Left lung (tissue), 10 donors: ENCODE results near the gene AMBRA1. TPM values are rescaled to one million over a fixed set of nuclear protein-coding genes. Genes with fewer than 3 reads are reported as not detected.

Source experiments
- ATAC-seq: fragments of 200-7000 bp; cut with Tn5 transposase; one replicate; pipeline ENCODE4 v1.9.1; 2020; ENCODE audit warnings: moderate library complexity
- DNase-seq, 4 donors: peaks; one replicate each; pipeline ENCODE4 v3.0.0-alpha.2; 2013 to 2020
- H3K27ac ChIP-seq, 2 donors: fragments of 200-600 bp; sonication (generic) in 1 of 2; one replicate each; pipeline versions ENCODE4 v1.5.0 to v1.8.0; 2020 to 2021
- H3K27me3 ChIP-seq, 2 donors: fragments of 200-600 bp; sonication (generic) in 1 of 2; one replicate each; pipeline versions ENCODE4 v1.5.0 to v1.8.0; 2020 to 2021
- H3K36me3 ChIP-seq, 2 donors: fragments of 200-600 bp; sonication (generic) in 1 of 2; one replicate each; pipeline versions ENCODE4 v1.5.0 to v1.8.0; 2020 to 2021
- H3K4me1 ChIP-seq, 2 donors: fragments of 200-600 bp; one replicate each; pipeline ENCODE4 v1.8.0; 2021
- H3K4me3 ChIP-seq, 2 donors: fragments of 200-600 bp; sonication (generic) in 1 of 2; one replicate each; pipeline versions ENCODE4 v1.5.0 to v1.8.0; 2020 to 2021; ENCODE audit warnings: mild to moderate bottlenecking in 1 of 2
- H3K9me3 ChIP-seq, 2 donors: fragments of 200-600 bp; sonication (generic) in 1 of 2; one replicate each; pipeline versions ENCODE4 v1.5.0 to v1.8.0; 2020 to 2021
- intact Hi-C, 2 donors: fragments of 100-400 bp; cut with DNase I; formaldehyde crosslinking; loops; one replicate each; pipeline versions ENCODE4 v1.11.2 to v1.14.2; 2022
- polyA plus RNA-seq, 6 donors: library from polyadenylated mRNA; unstranded; fragments of 120-200 nt; gene quantifications; one replicate each; pipeline ENCODE4 v1.2.1, GENCODE V29; 2013; ENCODE audit not compliant: insufficient read length in 6 of 6
- total RNA-seq, 2 donors: library from RNA; stranded (reverse); fragmentation: NEBNext Ultra II Directional; extraction: Animal tissue kit (Norgen Biotek cat#: 25700); gene quantifications; one replicate each; pipeline ENCODE4 v1.2.1, GENCODE V29; 2021
- TF ChIP-seq, protein P1 (sequence below), 2 donors: fragments of 200-600 bp; sonication (generic) in 1 of 2; IDR thresholded peaks; one replicate each; pipeline versions ENCODE4 v1.5.0 to v1.8.0; 2021; ENCODE audit warnings: antibody characterized with exemption in 2 of 2
- donor health status: DM: no; HTN: yes; CAD: no.
- donor health status: DM: no; HTN: no; CAD: no.

Gene AMBRA1
- total and polyA plus RNA-seq, 8 donors, result 20.4 to 28.2 (median 23.7) TPM

- H3K9me3 ChIP-seq, result no peaks in the 10 kb centered on the region
- peaks cover 0 to 33% of the 10 kb centered on the region in 2 donors for H3K36me3 ChIP-seq
- H3K27me3 ChIP-seq, result no peaks in the 10 kb centered on the region
- DNase-seq (peak in 1 of 4 donors; percentile 82), ATAC-seq (peak; percentile 25)
- intact Hi-C loops, result no loop called here
- peak overlapping the region in 1 of 2 donors; percentile 38 for H3K4me3 ChIP-seq
- peaks cover 20 to 83% of the 10 kb centered on the region in 2 donors for H3K4me1 ChIP-seq
- peak overlapping the region in 1 of 2 donors; percentile 94 for H3K27ac ChIP-seq
- TF ChIP-seq, protein P1, sequence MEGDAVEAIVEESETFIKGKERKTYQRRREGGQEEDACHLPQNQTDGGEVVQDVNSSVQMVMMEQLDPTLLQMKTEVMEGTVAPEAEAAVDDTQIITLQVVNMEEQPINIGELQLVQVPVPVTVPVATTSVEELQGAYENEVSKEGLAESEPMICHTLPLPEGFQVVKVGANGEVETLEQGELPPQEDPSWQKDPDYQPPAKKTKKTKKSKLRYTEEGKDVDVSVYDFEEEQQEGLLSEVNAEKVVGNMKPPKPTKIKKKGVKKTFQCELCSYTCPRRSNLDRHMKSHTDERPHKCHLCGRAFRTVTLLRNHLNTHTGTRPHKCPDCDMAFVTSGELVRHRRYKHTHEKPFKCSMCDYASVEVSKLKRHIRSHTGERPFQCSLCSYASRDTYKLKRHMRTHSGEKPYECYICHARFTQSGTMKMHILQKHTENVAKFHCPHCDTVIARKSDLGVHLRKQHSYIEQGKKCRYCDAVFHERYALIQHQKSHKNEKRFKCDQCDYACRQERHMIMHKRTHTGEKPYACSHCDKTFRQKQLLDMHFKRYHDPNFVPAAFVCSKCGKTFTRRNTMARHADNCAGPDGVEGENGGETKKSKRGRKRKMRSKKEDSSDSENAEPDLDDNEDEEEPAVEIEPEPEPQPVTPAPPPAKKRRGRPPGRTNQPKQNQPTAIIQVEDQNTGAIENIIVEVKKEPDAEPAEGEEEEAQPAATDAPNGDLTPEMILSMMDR (IDR thresholded peaks at IDR 0.05), result no peak
Observed at GRCh38 chr11:46363455-46364005, 230.3 kb downstream of the AMBRA1 start.

DNA sequence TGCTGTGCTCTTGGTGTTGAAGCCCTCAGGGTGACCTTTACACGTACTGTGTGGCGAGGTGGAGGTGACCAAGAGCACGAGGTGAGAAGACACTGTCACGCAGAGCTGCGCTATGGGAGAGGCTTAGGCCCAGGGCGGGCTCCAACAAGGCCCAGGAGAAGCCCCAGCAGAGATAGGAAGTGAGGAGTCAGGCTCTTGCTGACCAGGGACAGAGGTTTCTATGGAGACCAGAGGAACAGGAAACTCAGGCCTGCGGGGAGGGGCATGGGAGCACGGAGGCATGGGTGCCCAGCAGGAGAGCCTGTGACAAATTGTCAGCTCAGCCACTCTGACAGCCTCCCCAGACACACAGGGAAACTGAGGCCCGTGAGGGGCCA, 230.8 kb downstream of the AMBRA1 start:
- H3K27ac ChIP-seq, result peak overlapping the region; percentile 72 to 94
- DNase-seq, result peak in 2 of 4 donors; percentile 81 to 91
- H3K4me3 ChIP-seq, result peak overlapping the region in 1 of 2 donors; percentile 38

GRCh38 chr11:46362156-46363030, 231.4 kb downstream of the AMBRA1 start:
- Histone ChIP-seq H3K4me1 (peaks cover 17 to 85% of the 10 kb centered on the region in 2 donors), H3K9me3 (no peaks in the 10 kb centered on the region), H3K27me3 (no peaks in the 10 kb centered on the region), H3K27ac (peak overlapping the region; percentile 72 to 94), H3K4me3 (peak overlapping the region in 1 of 2 donors; percentile 38), H3K36me3 (peaks cover 0 to 23% of the 10 kb centered on the region in 2 donors)
- TF ChIP-seq, protein P1 (IDR thresholded peaks at IDR 0.05), result no peak
- intact Hi-C loops, result no loop called here
- ATAC-seq (no peak), DNase-seq (peak in 1 of 4 donors; percentile 78)

More for the DNA sequence above, 230.8 kb downstream of the AMBRA1 start:
- peak; percentile 71 for ATAC-seq
- Histone ChIP-seq H3K27me3 (no peaks in the 10 kb centered on the region), H3K4me1 (peaks cover 20 to 85% of the 10 kb centered on the region in 2 donors), H3K9me3 (no peaks in the 10 kb centered on the region), H3K36me3 (peaks cover 0 to 28% of the 10 kb centered on the region in 2 donors)
- TF ChIP-seq, protein P1 (IDR thresholded peaks at IDR 0.05), result no peak
- intact Hi-C loops, result no loop called here

- TF ChIP-seq, protein P1 (IDR thresholded peaks at IDR 0.05), result no peak
- Histone ChIP-seq H3K36me3 (peaks cover 0 to 16% of the 10 kb centered on the region in 2 donors), H3K9me3 (no peaks in the 10 kb centered on the region), H3K4me1 (peaks cover 17 to 85% of the 10 kb centered on the region in 2 donors), H3K27me3 (no peaks in the 10 kb centered on the region), H3K4me3 (peak overlapping the region in 1 of 2 donors; percentile 38), H3K27ac (peak overlapping the region; percentile 72 to 94)
- intact Hi-C loops, result no loop called here
- peak in 3 of 4 donors; percentile 78 to 89 (median 85) for DNase-seq
- peak; percentile 73 for ATAC-seq
Observed at GRCh38 chr11:46361283-46362155, 232.3 kb downstream of the AMBRA1 start.
